Thyroid gland (tissue), 4 donors: ENCODE measurements around the gene BAHCC1.

Experiments used
- POLR2A ChIP-seq, 2 donors: fragments of 450-650 bp; IDR thresholded peaks; one replicate each; pipeline ENCODE4 v1.6.1; 2017; ENCODE audit warnings: antibody characterized with exemption in 2 of 2, mild to moderate bottlenecking in 2 of 2, moderate library complexity in 1 of 2
- TF ChIP-seq, protein P1 (sequence below), 6 experiments: fragments of 200-600 bp in 3 of 6; fragments of 450-650 bp in 3 of 6; sonication (generic) in 3 of 6; IDR thresholded peaks; one replicate each; pipeline ENCODE4 v1.5.1; 2016 to 2019; ENCODE audit warnings: antibody characterized with exemption in 6 of 6, mild to moderate bottlenecking in 2 of 6, inconsistent platforms in 1 of 6, moderate library complexity in 1 of 6

DNA sequence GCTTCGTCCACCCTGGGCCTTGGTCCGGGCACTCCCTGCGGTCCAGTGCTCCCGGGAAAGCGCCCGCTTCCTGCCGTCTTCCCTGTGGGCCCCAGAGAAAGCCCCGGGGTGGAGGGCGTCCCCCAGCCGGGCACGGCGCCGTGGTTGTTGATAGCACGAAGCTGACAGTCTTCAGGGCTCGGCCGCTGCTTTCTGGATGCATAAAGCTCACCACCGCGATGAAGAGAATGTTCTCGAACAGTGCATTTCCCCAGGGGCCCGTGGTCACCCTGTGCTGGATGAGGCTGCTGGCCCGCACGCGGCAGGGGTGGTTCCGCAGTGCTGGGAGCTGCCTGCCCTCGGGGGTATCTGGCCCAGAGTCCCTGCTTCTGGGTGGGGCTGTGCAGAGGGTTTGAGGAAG is 53.2 kb downstream of the BAHCC1 start:
- TF ChIP-seq, protein P1, sequence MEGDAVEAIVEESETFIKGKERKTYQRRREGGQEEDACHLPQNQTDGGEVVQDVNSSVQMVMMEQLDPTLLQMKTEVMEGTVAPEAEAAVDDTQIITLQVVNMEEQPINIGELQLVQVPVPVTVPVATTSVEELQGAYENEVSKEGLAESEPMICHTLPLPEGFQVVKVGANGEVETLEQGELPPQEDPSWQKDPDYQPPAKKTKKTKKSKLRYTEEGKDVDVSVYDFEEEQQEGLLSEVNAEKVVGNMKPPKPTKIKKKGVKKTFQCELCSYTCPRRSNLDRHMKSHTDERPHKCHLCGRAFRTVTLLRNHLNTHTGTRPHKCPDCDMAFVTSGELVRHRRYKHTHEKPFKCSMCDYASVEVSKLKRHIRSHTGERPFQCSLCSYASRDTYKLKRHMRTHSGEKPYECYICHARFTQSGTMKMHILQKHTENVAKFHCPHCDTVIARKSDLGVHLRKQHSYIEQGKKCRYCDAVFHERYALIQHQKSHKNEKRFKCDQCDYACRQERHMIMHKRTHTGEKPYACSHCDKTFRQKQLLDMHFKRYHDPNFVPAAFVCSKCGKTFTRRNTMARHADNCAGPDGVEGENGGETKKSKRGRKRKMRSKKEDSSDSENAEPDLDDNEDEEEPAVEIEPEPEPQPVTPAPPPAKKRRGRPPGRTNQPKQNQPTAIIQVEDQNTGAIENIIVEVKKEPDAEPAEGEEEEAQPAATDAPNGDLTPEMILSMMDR (IDR thresholded peaks at IDR 0.05) = no peak
- TF ChIP-seq POLR2A (IDR thresholded peaks at IDR 0.05) = no peak
